HG03064 (cell line): ENCODE measurements around the gene CFAP73.
"Not testable (repeated sequence)": the region's sequence is repeated elsewhere in the genome, so short reads cannot be mapped to it uniquely, and the experiment has no call there.

Source experiments
- ATAC-seq: cut with Tn5 transposase; IDR thresholded peaks from one replicate; pipeline ENCODE4 v1.9.1; 2021; ENCODE audit warnings: low read depth; ENCODE audit not compliant: unreplicated experiment

Gene CFAP73

GRCh38 chr12:113138826-113139225, 10.7 kb upstream of the CFAP73 start:
- no peak for ATAC-seq

- ATAC-seq: no peak
Measured at GRCh38 chr12:113140706-113141105, 8.8 kb upstream of the CFAP73 start.

GRCh38 chr12:113141716-113142115, 7.8 kb upstream of the CFAP73 start:
- ATAC-seq: not testable (repeated sequence)

- ATAC-seq: no peak
Measured at GRCh38 chr12:113142173-113142885, 7.2 kb upstream of the CFAP73 start.

GRCh38 chr12:113142886-113143332, 6.6 kb upstream of the CFAP73 start:
- ATAC-seq: no peak

- ATAC-seq: no peak
Measured at GRCh38 chr12:113143959-113144358, 5.6 kb upstream of the CFAP73 start.

- ATAC-seq: no peak
Measured at GRCh38 chr12:113144806-113145205, 4.7 kb upstream of the CFAP73 start.

- no peak for ATAC-seq
Measured at GRCh38 chr12:113145720-113146551, 3.6 kb upstream of the CFAP73 start.

GRCh38 chr12:113146999-113147398, 2.5 kb upstream of the CFAP73 start:
- no peak for ATAC-seq

GRCh38 chr12:113151655-113152054, 2.1 kb downstream of the CFAP73 start:
- no peak for ATAC-seq

- ATAC-seq: no peak
Measured at GRCh38 chr12:113152196-113152834, 2.8 kb downstream of the CFAP73 start.

GRCh38 chr12:113152835-113153814, 3.6 kb downstream of the CFAP73 start:
- no peak for ATAC-seq

- no peak for ATAC-seq
Measured at GRCh38 chr12:113154351-113154973, 4.9 kb downstream of the CFAP73 start.

GRCh38 chr12:113155060-113155459, 5.5 kb downstream of the CFAP73 start:
- no peak for ATAC-seq

- no peak for ATAC-seq
Measured at GRCh38 chr12:113155646-113156045, 6.1 kb downstream of the CFAP73 start.

GRCh38 chr12:113157218-113157859, 7.8 kb downstream of the CFAP73 start:
- ATAC-seq: no peak

GRCh38 chr12:113158439-113159203, 9.1 kb downstream of the CFAP73 start:
- ATAC-seq: no peak

GRCh38 chr12:113159937-113160336, 10.4 kb downstream of the CFAP73 start:
- no peak for ATAC-seq
